HL-60 (cell line): ENCODE results near the gene CIT.
"Not testable (repeated sequence)": the region's sequence is repeated elsewhere in the genome, so short reads cannot be mapped to it uniquely, and the experiment has no call there.

Experiments used
- DNase-seq, 2 experiments: peaks; one replicate each; pipeline ENCODE4 v3.0.0-alpha.2; 2010 to 2020; ENCODE audit warnings: low read depth in 1 of 2, low spot score in 1 of 2
- H3K27ac ChIP-seq: fragments of 250-450 bp; sonication (Bioruptor Pico); replicated peaks from 2 replicates; pipeline ENCODE4 v1.5.1; 2020; ENCODE audit warnings: mild to moderate bottlenecking, moderate library complexity
- H3K27me3 ChIP-seq: fragments of 250-450 bp; sonication (Bioruptor Pico); 2 replicates; pipeline ENCODE4 v1.5.1; 2021; ENCODE audit warnings: mild to moderate bottlenecking, moderate library complexity; ENCODE audit not compliant: insufficient read depth, poor library complexity, severe bottlenecking
- H3K4me3 ChIP-seq: replicated peaks from 2 replicates; pipeline ENCODE4 v1.5.1; 2011; ENCODE audit warnings: mild to moderate bottlenecking, control low read depth, low read length; ENCODE audit not compliant: insufficient read depth
- GABPA ChIP-seq: IDR thresholded peaks from 2 replicates; pipeline ENCODE4 v1.6.1; 2012; ENCODE audit warnings: low read depth
- POLR2AphosphoS5 ChIP-seq: IDR thresholded peaks from 2 replicates; pipeline ENCODE4 v1.6.1; 2012; ENCODE audit warnings: low read depth
- SPI1 ChIP-seq: IDR thresholded peaks from 2 replicates; pipeline ENCODE4 v1.6.1; 2012; ENCODE audit warnings: low read depth, mild to moderate bottlenecking, borderline replicate concordance
- TF ChIP-seq, protein P1 (sequence below): IDR thresholded peaks from one replicate; pipeline ENCODE4 v1.5.1; 2011; ENCODE audit warnings: low read length, control low read depth, inconsistent platforms; ENCODE audit not compliant: insufficient read depth
- TF ChIP-seq, protein P2 (sequence below): IDR thresholded peaks from 2 replicates; pipeline ENCODE4 v1.6.1; 2012; ENCODE audit warnings: low read depth; ENCODE audit not compliant: insufficient replicate concordance

The CIT gene

GRCh38 chr12:119710374-119710964 is 166.7 kb downstream of the CIT start:
- Histone ChIP-seq H3K27me3 (no peaks in the 10 kb centered on the region), H3K27ac (no peak overlapping the region), H3K4me3 (no peak overlapping the region)
- no peak for DNase-seq
- TF ChIP-seq, protein P1, sequence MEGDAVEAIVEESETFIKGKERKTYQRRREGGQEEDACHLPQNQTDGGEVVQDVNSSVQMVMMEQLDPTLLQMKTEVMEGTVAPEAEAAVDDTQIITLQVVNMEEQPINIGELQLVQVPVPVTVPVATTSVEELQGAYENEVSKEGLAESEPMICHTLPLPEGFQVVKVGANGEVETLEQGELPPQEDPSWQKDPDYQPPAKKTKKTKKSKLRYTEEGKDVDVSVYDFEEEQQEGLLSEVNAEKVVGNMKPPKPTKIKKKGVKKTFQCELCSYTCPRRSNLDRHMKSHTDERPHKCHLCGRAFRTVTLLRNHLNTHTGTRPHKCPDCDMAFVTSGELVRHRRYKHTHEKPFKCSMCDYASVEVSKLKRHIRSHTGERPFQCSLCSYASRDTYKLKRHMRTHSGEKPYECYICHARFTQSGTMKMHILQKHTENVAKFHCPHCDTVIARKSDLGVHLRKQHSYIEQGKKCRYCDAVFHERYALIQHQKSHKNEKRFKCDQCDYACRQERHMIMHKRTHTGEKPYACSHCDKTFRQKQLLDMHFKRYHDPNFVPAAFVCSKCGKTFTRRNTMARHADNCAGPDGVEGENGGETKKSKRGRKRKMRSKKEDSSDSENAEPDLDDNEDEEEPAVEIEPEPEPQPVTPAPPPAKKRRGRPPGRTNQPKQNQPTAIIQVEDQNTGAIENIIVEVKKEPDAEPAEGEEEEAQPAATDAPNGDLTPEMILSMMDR, result no peak
- TF ChIP-seq, protein P2, sequence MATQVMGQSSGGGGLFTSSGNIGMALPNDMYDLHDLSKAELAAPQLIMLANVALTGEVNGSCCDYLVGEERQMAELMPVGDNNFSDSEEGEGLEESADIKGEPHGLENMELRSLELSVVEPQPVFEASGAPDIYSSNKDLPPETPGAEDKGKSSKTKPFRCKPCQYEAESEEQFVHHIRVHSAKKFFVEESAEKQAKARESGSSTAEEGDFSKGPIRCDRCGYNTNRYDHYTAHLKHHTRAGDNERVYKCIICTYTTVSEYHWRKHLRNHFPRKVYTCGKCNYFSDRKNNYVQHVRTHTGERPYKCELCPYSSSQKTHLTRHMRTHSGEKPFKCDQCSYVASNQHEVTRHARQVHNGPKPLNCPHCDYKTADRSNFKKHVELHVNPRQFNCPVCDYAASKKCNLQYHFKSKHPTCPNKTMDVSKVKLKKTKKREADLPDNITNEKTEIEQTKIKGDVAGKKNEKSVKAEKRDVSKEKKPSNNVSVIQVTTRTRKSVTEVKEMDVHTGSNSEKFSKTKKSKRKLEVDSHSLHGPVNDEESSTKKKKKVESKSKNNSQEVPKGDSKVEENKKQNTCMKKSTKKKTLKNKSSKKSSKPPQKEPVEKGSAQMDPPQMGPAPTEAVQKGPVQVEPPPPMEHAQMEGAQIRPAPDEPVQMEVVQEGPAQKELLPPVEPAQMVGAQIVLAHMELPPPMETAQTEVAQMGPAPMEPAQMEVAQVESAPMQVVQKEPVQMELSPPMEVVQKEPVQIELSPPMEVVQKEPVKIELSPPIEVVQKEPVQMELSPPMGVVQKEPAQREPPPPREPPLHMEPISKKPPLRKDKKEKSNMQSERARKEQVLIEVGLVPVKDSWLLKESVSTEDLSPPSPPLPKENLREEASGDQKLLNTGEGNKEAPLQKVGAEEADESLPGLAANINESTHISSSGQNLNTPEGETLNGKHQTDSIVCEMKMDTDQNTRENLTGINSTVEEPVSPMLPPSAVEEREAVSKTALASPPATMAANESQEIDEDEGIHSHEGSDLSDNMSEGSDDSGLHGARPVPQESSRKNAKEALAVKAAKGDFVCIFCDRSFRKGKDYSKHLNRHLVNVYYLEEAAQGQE, result no peak
- no peak for TF ChIP-seq POLR2AphosphoS5
- TF ChIP-seq SPI1, result no peak
- TF ChIP-seq GABPA, result no peak

DNA sequence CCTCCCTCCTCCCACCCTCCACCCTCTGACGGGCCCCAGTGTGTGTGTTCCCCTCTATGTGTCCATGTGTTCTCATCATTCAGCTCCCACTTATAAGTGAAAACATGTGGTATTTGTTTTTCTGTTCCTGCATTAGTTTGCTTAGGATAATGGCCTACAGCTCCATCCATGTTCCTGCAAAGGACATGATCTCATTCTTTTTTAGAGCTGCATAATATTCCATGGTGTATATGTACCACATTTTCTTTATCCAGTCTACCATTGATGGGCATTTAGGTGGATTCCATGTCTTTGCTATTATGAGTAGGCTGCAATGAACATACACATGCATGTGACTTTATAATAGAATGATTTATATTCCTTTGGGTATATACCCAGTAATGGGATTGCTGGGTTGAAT is 170.7 kb downstream of the CIT start:
- not testable (repeated sequence) for DNase-seq, H3K4me3 ChIP-seq, H3K27ac ChIP-seq, H3K27me3 ChIP-seq

- no peak overlapping the region for H3K4me3 ChIP-seq
- no peak overlapping the region for H3K27ac ChIP-seq
- DNase-seq, result no peak
- TF ChIP-seq SPI1 (no peak), GABPA (no peak), POLR2AphosphoS5 (no peak)
- TF ChIP-seq, protein P1, result no peak
- TF ChIP-seq, protein P2, result no peak
- H3K27me3 ChIP-seq, result no peaks in the 10 kb centered on the region
These were observed 171.9 kb downstream of the CIT start for GRCh38 chr12:119705182-119705581.

DNA sequence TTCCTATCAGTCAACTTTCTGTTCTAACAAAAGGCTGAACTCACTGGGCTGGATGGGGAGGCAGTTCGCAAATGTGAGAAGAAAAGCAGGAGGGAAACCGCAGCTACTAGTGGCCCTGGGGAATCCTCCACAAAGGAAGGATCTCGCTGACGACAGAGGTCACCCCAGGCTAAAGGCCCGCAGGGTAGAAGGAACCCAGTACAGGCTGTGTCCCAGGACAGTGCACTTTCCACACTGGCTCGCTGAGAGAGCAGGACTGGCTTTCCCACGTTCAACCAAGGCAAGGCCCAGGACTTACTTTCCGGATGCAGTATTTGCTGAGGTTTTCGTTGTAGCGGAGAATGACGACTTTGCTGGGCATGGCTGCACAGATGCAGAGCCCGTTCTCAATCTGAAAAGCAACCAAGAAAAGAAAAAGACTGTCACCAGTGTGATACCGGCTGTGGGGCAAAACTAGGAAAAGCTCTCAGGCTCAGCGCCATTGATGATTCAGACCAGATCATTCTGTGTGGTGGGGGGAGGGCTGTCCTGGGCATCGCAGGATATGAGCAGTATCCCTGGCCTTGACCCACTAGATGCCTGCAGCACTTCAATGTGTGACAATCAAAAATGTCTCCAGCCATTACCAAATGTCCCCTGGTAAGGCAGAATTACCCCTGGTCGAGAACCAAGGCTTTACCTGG is 172.9 kb downstream of the CIT start:
- Histone ChIP-seq H3K27me3 (no peaks in the 10 kb centered on the region), H3K4me3 (no peak overlapping the region), H3K27ac (no peak overlapping the region)
- TF ChIP-seq SPI1, result no peak
- TF ChIP-seq, protein P2, result no peak
- TF ChIP-seq, protein P1, result no peak
- no peak for TF ChIP-seq GABPA
- no peak for TF ChIP-seq POLR2AphosphoS5
- DNase-seq, result no peak
